Measurements from ENCODE around the gene CTXN1.

Gene CTXN1

DNA sequence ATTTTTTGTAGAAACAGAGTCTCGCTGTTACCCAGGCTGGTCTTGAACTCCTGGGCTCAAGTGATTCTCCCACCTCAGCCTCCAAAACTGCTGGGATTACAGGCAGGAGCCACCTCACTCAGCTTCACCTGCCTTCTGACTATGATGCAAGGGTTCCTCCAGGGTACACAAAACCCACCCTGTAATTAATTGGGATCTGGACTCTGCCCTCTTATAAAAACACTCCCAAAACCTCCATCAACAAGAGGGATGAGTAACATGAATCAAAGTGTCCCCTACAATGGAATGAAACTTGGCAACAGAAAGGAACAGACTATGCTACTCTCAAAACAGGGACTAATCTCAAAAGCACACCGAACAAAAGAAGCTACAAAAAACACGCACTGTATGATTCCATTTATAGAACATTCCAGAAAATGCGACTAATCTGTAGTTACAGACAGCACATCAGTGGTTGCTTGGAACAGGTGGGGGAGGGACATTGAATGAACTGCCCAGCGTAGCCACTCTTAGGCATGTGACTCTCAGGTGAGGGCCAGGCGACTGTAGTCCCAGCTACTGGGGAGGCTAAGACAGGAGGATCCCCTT lies 48.6 kb downstream of the CTXN1 start:
- DNase-seq (ENCODE audit: extremely low read depth in 1 of 2, low read depth in 1 of 2) = no peak

DNA sequence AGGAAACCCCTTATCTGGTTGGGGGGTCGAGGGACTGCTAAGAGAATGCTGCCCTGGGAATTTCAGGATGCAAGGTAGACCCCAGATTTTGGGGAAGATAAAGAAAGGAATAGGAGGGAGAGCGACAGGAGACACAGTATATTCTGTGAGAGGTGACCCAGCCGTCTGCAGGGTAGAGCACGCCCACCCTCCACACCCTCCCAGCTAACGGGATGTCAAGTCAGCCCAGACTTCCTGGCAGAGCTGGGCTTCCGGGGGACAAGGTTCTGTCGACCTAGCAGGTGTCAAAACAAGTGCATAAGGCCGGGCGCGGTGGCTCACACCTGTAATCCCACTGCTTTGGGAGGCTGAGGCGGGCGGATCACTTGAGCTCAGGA lies 51.0 kb downstream of the CTXN1 start:
- no peak for DNase-seq (ENCODE audit: extremely low read depth in 1 of 2, low read depth in 1 of 2)
